Brain microvascular endothelial cell (primary cell): Measurements from ENCODE around the gene COMMD3.

ENCODE experiments used
- DNase-seq: peaks from one replicate; pipeline ENCODE4 v3.0.0-alpha.2; 2020
- H3K27ac ChIP-seq: fragments of 250-450 bp; sonication (Bioruptor Pico); 2 replicates; pipeline ENCODE4 v1.5.1; 2020; ENCODE audit warnings: mild to moderate bottlenecking, moderate library complexity
- H3K27me3 ChIP-seq: fragments of 250-450 bp; sonication (Bioruptor Pico); replicated peaks from 2 replicates; pipeline ENCODE4 v1.5.1; 2020; ENCODE audit warnings: mild to moderate bottlenecking
- H3K36me3 ChIP-seq: fragments of 250-450 bp; sonication (Bioruptor Pico); replicated peaks from 2 replicates; pipeline ENCODE4 v1.5.1; 2020; ENCODE audit warnings: mild to moderate bottlenecking
- H3K4me3 ChIP-seq: 2 replicates; pipeline ENCODE4 v1.5.1; 2011; ENCODE audit warnings: low read depth, mild to moderate bottlenecking, control low read depth, low read length, moderate library complexity
- in situ Hi-C: cut with HindIII; loops from 2 replicates; pipeline ENCODE4 v1.10.0; 2017; ENCODE audit warnings: low sequenced_read_pairs, low pct_ligation_motif_present
- TF ChIP-seq, protein P1 (sequence below): IDR thresholded peaks from 2 replicates; pipeline ENCODE4 v1.5.1; 2011; ENCODE audit warnings: low read depth, mild to moderate bottlenecking, moderate library complexity, low read length, control low read depth, inconsistent platforms; ENCODE audit errors: missing control alignments

The COMMD3 gene

DNA sequence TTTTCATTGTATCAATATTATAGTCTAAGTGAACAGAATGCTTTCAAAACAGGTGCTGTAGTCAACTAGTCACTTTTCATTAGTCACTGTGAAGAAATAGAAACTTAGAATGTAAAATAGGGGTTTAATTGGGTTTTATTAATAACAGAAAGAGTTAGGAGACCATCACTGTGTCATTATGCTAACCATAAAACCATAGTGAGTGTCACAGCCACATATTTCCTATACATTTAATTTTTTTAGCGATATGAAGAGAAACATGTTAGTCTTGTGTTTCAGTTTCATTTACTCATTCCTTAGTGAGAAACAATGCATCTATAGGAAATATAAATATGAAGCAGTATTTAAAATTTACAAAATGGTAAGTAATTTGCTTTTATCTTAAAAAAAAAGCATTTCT is 51.3 kb downstream of the COMMD3 start:
- no peak for DNase-seq
- Histone ChIP-seq H3K4me3 (no peak overlapping the region), H3K27ac (no peak overlapping the region), H3K27me3 (no peaks in the 10 kb centered on the region), H3K36me3 (no peaks in the 10 kb centered on the region)
- in situ Hi-C loops = no loop called here
- TF ChIP-seq, protein P1, sequence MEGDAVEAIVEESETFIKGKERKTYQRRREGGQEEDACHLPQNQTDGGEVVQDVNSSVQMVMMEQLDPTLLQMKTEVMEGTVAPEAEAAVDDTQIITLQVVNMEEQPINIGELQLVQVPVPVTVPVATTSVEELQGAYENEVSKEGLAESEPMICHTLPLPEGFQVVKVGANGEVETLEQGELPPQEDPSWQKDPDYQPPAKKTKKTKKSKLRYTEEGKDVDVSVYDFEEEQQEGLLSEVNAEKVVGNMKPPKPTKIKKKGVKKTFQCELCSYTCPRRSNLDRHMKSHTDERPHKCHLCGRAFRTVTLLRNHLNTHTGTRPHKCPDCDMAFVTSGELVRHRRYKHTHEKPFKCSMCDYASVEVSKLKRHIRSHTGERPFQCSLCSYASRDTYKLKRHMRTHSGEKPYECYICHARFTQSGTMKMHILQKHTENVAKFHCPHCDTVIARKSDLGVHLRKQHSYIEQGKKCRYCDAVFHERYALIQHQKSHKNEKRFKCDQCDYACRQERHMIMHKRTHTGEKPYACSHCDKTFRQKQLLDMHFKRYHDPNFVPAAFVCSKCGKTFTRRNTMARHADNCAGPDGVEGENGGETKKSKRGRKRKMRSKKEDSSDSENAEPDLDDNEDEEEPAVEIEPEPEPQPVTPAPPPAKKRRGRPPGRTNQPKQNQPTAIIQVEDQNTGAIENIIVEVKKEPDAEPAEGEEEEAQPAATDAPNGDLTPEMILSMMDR = no peak

DNA sequence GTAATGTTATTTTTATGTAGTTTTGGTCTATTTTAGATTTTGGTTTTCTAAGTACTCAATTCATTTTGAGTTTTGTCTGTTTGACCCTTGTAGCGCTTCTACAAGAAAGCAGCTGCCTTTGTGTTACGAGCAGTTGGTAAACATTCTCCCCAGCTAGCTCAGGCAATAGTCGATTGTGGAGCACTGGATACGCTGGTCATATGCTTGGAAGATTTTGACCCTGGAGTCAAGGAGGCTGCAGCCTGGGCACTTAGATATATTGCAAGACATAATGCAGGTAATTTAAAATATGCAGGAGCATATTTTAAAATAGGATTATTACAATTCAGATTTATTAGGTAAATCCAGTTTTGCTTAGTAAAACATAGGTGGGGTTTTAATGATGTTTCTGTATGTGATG is 52.2 kb downstream of the COMMD3 start:
- TF ChIP-seq, protein P1 = no peak
- DNase-seq = no peak
- no peaks in the 10 kb centered on the region for H3K27me3 ChIP-seq
- in situ Hi-C loops = no loop called here
- no peak overlapping the region for H3K27ac ChIP-seq
- H3K36me3 ChIP-seq = no peaks in the 10 kb centered on the region
- H3K4me3 ChIP-seq = no peak overlapping the region

DNA sequence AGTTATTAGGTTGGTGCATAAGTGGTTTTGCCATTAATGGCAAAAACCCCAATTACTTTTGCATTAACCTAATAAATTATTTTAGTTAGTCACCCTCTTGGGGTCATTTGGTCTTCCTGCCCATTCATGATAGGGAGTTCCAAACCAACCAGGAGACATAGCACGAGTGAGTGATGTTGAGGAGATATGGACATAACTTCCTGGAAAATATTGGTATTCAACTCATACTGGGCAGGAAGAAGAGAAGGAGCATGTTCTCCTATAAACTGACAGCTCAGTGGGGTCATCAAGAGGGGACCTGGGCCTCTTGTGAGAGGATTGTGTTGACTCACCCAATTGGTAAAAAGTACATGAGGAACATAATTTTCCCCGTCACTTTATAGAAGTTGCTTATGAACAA is 52.8 kb downstream of the COMMD3 start:
- in situ Hi-C loops = no loop called here
- Histone ChIP-seq H3K27me3 (no peaks in the 10 kb centered on the region), H3K36me3 (no peaks in the 10 kb centered on the region), H3K4me3 (no peak overlapping the region), H3K27ac (no peak overlapping the region)
- DNase-seq = no peak
- TF ChIP-seq, protein P1 = no peak

DNA sequence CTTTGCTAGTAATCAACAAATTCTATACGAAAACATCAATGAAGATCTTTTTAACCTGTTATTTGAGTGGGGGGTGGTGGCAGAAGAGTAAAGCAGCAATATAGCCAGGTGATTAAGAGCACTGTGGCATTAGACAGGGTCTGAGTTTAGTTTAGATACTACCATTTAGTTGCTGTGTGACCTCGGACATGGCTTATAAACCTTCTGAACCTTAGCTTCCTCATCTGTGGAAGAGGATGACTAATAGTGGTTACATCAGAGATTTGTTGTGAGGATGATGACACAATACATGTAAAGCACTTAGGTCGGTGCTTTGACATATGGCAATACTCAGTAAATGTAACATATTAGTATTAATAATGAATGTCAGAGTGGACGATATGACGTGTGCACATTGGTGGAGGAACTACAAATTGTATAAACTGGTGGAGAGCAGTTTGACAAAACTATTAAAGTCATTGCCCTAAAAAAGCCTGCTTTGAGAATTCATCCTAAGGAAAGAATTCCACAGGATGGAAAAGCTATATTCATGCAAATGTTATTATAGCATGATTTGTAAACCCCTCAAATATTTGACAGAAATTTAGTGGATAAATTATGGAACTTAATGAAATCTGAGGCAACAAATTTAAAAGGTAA is 53.4 kb downstream of the COMMD3 start:
- Histone ChIP-seq H3K4me3 (no peak overlapping the region), H3K27ac (no peak overlapping the region), H3K27me3 (no peaks in the 10 kb centered on the region), H3K36me3 (no peaks in the 10 kb centered on the region)
- in situ Hi-C loops = no loop called here
- TF ChIP-seq, protein P1 = no peak
- peak; percentile 3 for DNase-seq
